Naive thymus-derived CD4-positive, alpha-beta T cell (primary cell): ENCODE results near the gene ANKRD62. TPM values are rescaled to one million over a fixed set of nuclear protein-coding genes. Genes with fewer than 3 reads are reported as not detected.
A peak's percentile ranks its signal among the peaks of the same experiment; 100 is the strongest.
"Not testable (repeated sequence)": the region's sequence is repeated elsewhere in the genome, so short reads cannot be mapped to it uniquely, and the experiment has no call there.

Experiments used
- ATAC-seq: fragments of 150-1000 bp; cut with Tn5 transposase; 2 replicates; pipeline ENCODE4 v1.10.0; 2021; ENCODE audit warnings: mild to moderate bottlenecking, moderate library complexity
- CTCF ChIA-PET: fragments of 350-600 bp; sonication (Branson Sonifier 250); formaldehyde crosslinking; loops from one replicate; lab custom pipeline; 2021; ENCODE audit warnings: antibody characterized with exemption; lab: Charles Lee
- POLR2A ChIA-PET: fragments of 350-600 bp; sonication (Branson Sonifier 250); formaldehyde crosslinking; loops from one replicate; lab custom pipeline; 2021; ENCODE audit warnings: antibody characterized with exemption, inconsistent platforms; lab: Charles Lee
- DNase-seq, 9 donors: peaks; one replicate each; pipeline versions ENCODE4 v3.0.0 to v3.0.0-alpha.2; 2020 to 2022; ENCODE audit warnings: mixed read lengths in 1 of 9
- H3K27ac ChIP-seq: one replicate; pipeline ENCODE4 v1.7.0; 2013; ENCODE audit warnings: mild to moderate bottlenecking, low read depth, low read length, moderate library complexity
- H3K27me3 ChIP-seq, 2 donors: one replicate each; pipeline ENCODE4 v1.7.0; 2013; ENCODE audit warnings: low read length in 2 of 2, mild to moderate bottlenecking in 2 of 2, moderate library complexity in 2 of 2; ENCODE audit not compliant: control insufficient read depth in 2 of 2, insufficient read depth in 2 of 2
- H3K36me3 ChIP-seq, 3 experiments: 1 replicate in 2 of 3; 2 replicates in 1 of 3; pipeline ENCODE4 v1.7.0; 2013; ENCODE audit warnings: low read length in 3 of 3, mild to moderate bottlenecking in 3 of 3, moderate library complexity in 1 of 3; ENCODE audit not compliant: insufficient read depth in 3 of 3, control insufficient read depth in 2 of 3
- H3K4me1 ChIP-seq, 2 donors: one replicate each; pipeline ENCODE4 v1.7.0; 2013; ENCODE audit warnings: low read length in 2 of 2, mild to moderate bottlenecking in 2 of 2, moderate library complexity in 1 of 2; ENCODE audit not compliant: control insufficient read depth in 2 of 2, insufficient read depth in 2 of 2
- H3K4me3 ChIP-seq: 2 replicates; pipeline ENCODE4 v1.7.0; 2013; ENCODE audit warnings: mild to moderate bottlenecking, low read length
- H3K9me3 ChIP-seq, 3 experiments: 1 replicate in 2 of 3; 2 replicates in 1 of 3; pipeline ENCODE4 v1.7.0; 2013; ENCODE audit warnings: low read length in 3 of 3; ENCODE audit not compliant: control insufficient read depth in 2 of 3
- H3K27ac Mint-ChIP-seq, 9 donors: one replicate each; pipeline ENCODE4 v1.8.0; 2020 to 2022; ENCODE audit warnings: mixed read lengths in 9 of 9, mild to moderate bottlenecking in 8 of 9, moderate library complexity in 5 of 9, inconsistent platforms in 2 of 9
- H3K27me3 Mint-ChIP-seq, 5 donors: one replicate each; pipeline ENCODE4 v1.8.0; 2021 to 2022; ENCODE audit warnings: mixed read lengths in 5 of 5, mild to moderate bottlenecking in 1 of 5
- H3K36me3 Mint-ChIP-seq, 5 donors: one replicate each; pipeline ENCODE4 v1.8.0; 2020 to 2022; ENCODE audit warnings: mixed read lengths in 5 of 5, mild to moderate bottlenecking in 3 of 5, inconsistent platforms in 1 of 5
- H3K4me1 Mint-ChIP-seq, 7 donors: one replicate each; pipeline ENCODE4 v1.8.0; 2020 to 2022; ENCODE audit warnings: mixed read lengths in 7 of 7, mild to moderate bottlenecking in 3 of 7, inconsistent platforms in 1 of 7
- H3K4me3 Mint-ChIP-seq, 10 donors: one replicate each; pipeline ENCODE4 v1.8.0; 2020 to 2022; ENCODE audit warnings: mild to moderate bottlenecking in 10 of 10, mixed read lengths in 10 of 10, moderate library complexity in 6 of 10, inconsistent platforms in 2 of 10
- H3K9me3 Mint-ChIP-seq, 11 donors: one replicate each; pipeline ENCODE4 v1.8.0; 2020 to 2022; ENCODE audit warnings: mixed read lengths in 11 of 11, mild to moderate bottlenecking in 4 of 11, inconsistent platforms in 1 of 11, moderate library complexity in 1 of 11
- intact Hi-C, 2 donors: fragments of 100-400 bp; cut with micrococcal nuclease; formaldehyde crosslinking; loops; one replicate each; pipeline ENCODE4 v1.15.1; 2023
- polyA plus RNA-seq, 2 donors: library from polyadenylated mRNA; unstranded; fragments of 300-500 nt; fragmentation: Illumina TruSeq; gene quantifications; one replicate each; pipeline ENCODE4 v1.2.3, GENCODE V29; 2021
- total RNA-seq, 6 experiments: library from RNA in 5 of 6; stranded (reverse) in 5 of 6; gene quantifications; 1 replicate in 5 of 6; 2 replicates in 1 of 6; pipeline ENCODE4 v1.2.3 and lab custom pipeline; 2021 to 2026

Gene ANKRD62
- total and polyA plus RNA-seq, 7 experiments from 2014 or later, result not detected

DNA sequence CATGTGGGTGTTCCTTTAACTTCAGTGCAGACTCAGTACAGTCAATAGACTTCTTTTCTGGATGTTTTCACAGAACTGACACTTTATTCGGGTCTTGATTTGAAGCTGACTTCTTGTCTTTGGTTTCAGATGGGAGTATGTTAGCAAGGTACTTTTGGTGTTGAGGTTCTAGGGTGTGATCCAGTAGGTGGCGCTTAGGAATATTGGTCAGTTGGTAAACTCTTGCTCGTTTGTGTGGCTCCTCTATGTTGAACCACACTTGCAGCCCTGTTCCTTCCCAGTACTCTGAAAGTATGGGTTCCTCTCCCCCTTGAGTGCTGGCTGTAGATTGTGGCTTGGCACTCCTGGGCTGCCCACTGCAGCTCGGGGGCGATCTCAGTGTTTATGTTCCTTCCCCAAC lies 48.1 kb downstream of the ANKRD62 start:
- H3K36me3 Mint-ChIP-seq, H3K36me3 ChIP-seq, H3K9me3 ChIP-seq, H3K9me3 Mint-ChIP-seq, H3K27ac Mint-ChIP-seq, CTCF ChIA-PET, H3K27me3 ChIP-seq, H3K4me1 ChIP-seq, H3K4me3 ChIP-seq, H3K4me3 Mint-ChIP-seq, intact Hi-C loops, H3K4me1 Mint-ChIP-seq, POLR2A ChIA-PET, H3K27ac ChIP-seq, ATAC-seq, DNase-seq, H3K27me3 Mint-ChIP-seq: not testable (repeated sequence)

DNA sequence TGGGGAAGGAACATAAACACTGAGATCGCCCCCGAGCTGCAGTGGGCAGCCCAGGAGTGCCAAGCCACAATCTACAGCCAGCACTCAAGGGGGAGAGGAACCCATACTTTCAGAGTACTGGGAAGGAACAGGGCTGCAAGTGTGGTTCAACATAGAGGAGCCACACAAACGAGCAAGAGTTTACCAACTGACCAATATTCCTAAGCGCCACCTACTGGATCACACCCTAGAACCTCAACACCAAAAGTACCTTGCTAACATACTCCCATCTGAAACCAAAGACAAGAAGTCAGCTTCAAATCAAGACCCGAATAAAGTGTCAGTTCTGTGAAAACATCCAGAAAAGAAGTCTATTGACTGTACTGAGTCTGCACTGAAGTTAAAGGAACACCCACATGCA lies 55.8 kb downstream of the ANKRD62 start:
- peaks cover 0 to 22% (median 4%) of the 10 kb centered on the region in 5 donors for H3K27me3 Mint-ChIP-seq
- H3K9me3 ChIP-seq, H3K4me1 ChIP-seq, H3K27me3 ChIP-seq, H3K36me3 ChIP-seq, H3K4me1 Mint-ChIP-seq, H3K36me3 Mint-ChIP-seq, H3K27ac Mint-ChIP-seq, DNase-seq, H3K27ac ChIP-seq, H3K4me3 ChIP-seq, ATAC-seq, CTCF ChIA-PET, POLR2A ChIA-PET, H3K4me3 Mint-ChIP-seq, intact Hi-C loops: not testable (repeated sequence)
- H3K9me3 Mint-ChIP-seq, result peaks cover 0 to 12% (median 0%) of the 10 kb centered on the region in 11 donors

DNA sequence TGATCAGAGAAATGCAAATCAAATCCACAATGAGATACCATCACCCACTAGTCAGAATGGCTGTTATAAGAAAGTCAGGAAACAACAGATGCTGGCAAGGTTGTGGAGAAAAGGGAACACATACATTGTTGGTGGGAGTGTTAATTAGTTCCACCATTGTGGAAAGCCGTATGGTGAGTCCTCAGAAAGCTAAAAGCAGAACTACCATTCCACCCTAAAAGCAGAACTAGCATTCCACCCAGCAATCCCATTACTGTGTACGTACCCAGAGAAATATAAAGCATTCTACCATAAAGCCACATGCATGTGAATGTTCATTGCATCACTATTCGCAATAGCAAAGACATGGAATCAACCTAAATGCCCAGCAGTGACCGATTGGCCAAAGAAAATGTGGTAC lies 60.7 kb downstream of the ANKRD62 start:
- Mint-ChIP-seq H3K36me3 (no peaks in the 10 kb centered on the region), H3K27ac (no peak overlapping the region), H3K9me3 (peaks cover 0 to 12% (median 0%) of the 10 kb centered on the region in 11 donors), H3K4me1 (no peaks in the 10 kb centered on the region), H3K27me3 (peaks cover 0 to 29% (median 4%) of the 10 kb centered on the region in 5 donors), H3K4me3 (no peak overlapping the region)
- Histone ChIP-seq H3K27me3 (no peaks in the 10 kb centered on the region), H3K4me1 (no peaks in the 10 kb centered on the region), H3K27ac (no peak overlapping the region), H3K4me3 (no peak overlapping the region), H3K9me3 (no peaks in the 10 kb centered on the region), H3K36me3 (no peaks in the 10 kb centered on the region)
- ATAC-seq, result peak; percentile 32
- DNase-seq, result no peak
- ChIA-PET POLR2A (no interaction called here), CTCF (no interaction called here)
- intact Hi-C loops, result no loop called here

DNA sequence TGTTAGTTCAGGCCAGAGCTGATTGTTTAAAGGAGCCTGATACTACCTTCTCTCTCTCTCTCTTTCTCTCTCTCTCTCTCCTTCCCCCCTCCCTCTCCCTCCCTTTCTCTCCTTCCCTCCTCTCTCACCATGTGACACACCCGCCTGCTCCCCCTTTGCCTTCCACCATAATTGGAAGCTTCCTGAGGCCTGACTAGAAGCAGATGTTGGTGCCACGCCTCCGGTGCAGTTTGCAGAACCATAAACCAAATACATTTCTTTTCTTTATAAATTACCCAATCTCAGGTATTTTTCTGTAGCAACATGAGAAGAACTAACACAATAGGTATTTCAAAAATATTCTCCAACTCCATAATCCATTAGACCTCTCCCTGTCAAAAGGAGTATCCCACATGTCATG lies 62.4 kb downstream of the ANKRD62 start:
- Mint-ChIP-seq H3K4me3 (no peak overlapping the region), H3K36me3 (no peaks in the 10 kb centered on the region), H3K27me3 (peaks cover 0 to 30% (median 0%) of the 10 kb centered on the region in 5 donors), H3K27ac (no peak overlapping the region), H3K9me3 (peaks cover 0 to 12% (median 0%) of the 10 kb centered on the region in 11 donors), H3K4me1 (no peaks in the 10 kb centered on the region)
- Histone ChIP-seq H3K4me3 (no peak overlapping the region), H3K27ac (no peak overlapping the region), H3K9me3 (no peaks in the 10 kb centered on the region), H3K36me3 (no peaks in the 10 kb centered on the region), H3K4me1 (no peaks in the 10 kb centered on the region), H3K27me3 (no peaks in the 10 kb centered on the region)
- ChIA-PET CTCF (no interaction called here), POLR2A (no interaction called here)
- intact Hi-C loops, result no loop called here
- ATAC-seq (no peak), DNase-seq (no peak)

DNA sequence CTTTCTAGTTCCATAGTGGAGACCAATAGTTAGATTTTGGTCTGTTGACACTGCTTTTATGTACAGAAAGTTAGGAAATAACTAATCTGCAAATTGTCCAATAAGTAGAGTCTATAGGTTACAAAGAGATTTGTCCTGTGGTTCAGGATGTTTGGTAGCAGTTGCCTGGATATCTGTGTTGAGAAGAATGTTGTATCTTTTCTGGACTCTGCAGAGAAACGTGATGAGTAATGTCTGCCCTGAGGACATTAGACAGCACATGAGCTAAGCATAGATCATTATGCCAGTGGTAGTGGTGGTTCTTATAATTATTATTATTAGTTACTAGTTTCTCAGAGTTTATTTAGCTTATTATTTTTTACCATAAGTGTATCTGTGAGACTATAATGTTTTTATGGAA lies 65.8 kb downstream of the ANKRD62 start:
- Mint-ChIP-seq H3K27me3 (peaks cover 0 to 31% (median 6%) of the 10 kb centered on the region in 5 donors), H3K4me1 (no peaks in the 10 kb centered on the region), H3K27ac (no peak overlapping the region), H3K9me3 (no peaks in the 10 kb centered on the region), H3K36me3 (peaks cover 0 to 4% (median 0%) of the 10 kb centered on the region in 5 donors), H3K4me3 (no peak overlapping the region)
- H3K27ac ChIP-seq, result no peak overlapping the region
- H3K9me3 ChIP-seq, result no peaks in the 10 kb centered on the region
- intact Hi-C loops, result no loop called here
- H3K36me3 ChIP-seq, result no peaks in the 10 kb centered on the region
- POLR2A ChIA-PET, result no interaction called here
- CTCF ChIA-PET, result no interaction called here
- no peaks in the 10 kb centered on the region for H3K4me1 ChIP-seq
- no peak overlapping the region for H3K4me3 ChIP-seq
- DNase-seq, result no peak
- no peak for ATAC-seq
- no peaks in the 10 kb centered on the region for H3K27me3 ChIP-seq

DNA sequence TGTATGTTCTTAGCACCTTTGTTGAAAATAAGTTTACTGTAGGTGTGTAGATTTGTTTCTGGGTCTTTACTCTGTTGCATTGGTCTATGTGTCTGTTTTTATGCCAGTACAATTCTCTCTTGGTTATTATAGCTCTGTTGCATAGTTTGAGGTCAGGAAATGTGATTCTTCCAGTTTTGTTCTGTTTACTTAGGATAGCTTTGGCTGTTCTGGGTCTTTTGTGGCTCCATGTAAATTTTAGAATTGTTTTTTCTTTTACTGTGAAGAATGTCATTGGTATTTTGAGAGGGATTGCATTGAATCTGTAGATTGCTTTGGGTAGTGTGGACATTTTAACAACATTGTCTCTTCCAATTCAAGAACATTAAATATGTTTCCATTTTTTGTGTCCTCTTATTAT lies 69.1 kb downstream of the ANKRD62 start:
- no peak overlapping the region for H3K27ac ChIP-seq
- H3K36me3 ChIP-seq, result no peaks in the 10 kb centered on the region
- Mint-ChIP-seq H3K27me3 (peaks cover 0 to 34% (median 12%) of the 10 kb centered on the region in 5 donors), H3K27ac (no peak overlapping the region), H3K4me1 (no peaks in the 10 kb centered on the region), H3K4me3 (no peak overlapping the region), H3K9me3 (peaks cover 0 to 18% (median 6%) of the 10 kb centered on the region in 11 donors), H3K36me3 (peaks cover 0 to 4% (median 0%) of the 10 kb centered on the region in 5 donors)
- no peaks in the 10 kb centered on the region for H3K9me3 ChIP-seq
- H3K27me3 ChIP-seq, result no peaks in the 10 kb centered on the region
- no peak overlapping the region for H3K4me3 ChIP-seq
- ChIA-PET POLR2A (no interaction called here), CTCF (no interaction called here)
- intact Hi-C loops, result no loop called here
- H3K4me1 ChIP-seq, result no peaks in the 10 kb centered on the region
- DNase-seq (no peak), ATAC-seq (no peak)

DNA sequence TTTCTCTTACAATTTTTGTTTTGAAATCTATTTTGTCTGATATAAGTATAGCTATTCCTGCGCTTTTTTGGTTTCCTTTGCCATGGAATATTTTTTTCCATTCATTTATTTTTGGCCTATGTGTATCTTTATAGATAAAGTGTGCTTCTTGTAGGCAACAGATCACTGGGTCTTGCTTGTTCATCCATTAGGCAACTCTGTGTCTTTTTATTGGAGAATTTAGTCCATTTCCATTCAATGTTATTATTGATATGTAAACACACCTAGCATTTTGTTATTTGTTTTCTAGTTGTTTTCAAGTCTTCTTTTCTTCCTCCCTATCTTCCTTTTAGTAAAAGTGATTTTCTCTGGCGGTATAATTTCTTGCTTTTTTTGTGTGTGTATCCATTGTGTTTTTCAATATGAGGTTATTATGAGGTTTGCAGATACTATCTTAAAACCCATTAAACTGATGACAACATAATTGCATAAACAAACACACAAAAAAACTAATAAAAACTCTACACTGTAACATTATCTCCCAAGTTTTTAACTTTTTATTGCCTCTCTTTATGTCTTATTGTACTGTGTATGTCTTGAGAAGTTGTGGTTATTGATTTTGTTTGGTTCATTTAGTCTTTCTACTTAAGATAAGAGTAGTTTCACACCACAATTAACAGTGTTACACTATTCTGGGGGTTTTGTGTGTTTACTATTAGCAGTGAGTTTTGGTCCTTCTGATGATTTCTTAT lies 71.6 kb downstream of the ANKRD62 start:
- CTCF ChIA-PET, result no interaction called here
- H3K9me3 Mint-ChIP-seq, result peaks cover 2 to 33% (median 11%) of the 10 kb centered on the region in 11 donors
- ATAC-seq (no peak), DNase-seq (no peak)
- POLR2A ChIA-PET, result no interaction called here
- H3K4me3 ChIP-seq, result no peak overlapping the region
- no peak overlapping the region for H3K27ac Mint-ChIP-seq
- no peak overlapping the region for H3K27ac ChIP-seq
- H3K36me3 ChIP-seq, result no peaks in the 10 kb centered on the region
- H3K27me3 ChIP-seq, result no peaks in the 10 kb centered on the region
- peaks cover 0 to 4% (median 1%) of the 10 kb centered on the region in 5 donors for H3K36me3 Mint-ChIP-seq
- H3K4me1 ChIP-seq, result no peaks in the 10 kb centered on the region
- H3K4me3 Mint-ChIP-seq, result no peak overlapping the region
- H3K27me3 Mint-ChIP-seq, result peaks cover 3 to 37% (median 14%) of the 10 kb centered on the region in 5 donors
- no peaks in the 10 kb centered on the region for H3K9me3 ChIP-seq
- no peaks in the 10 kb centered on the region for H3K4me1 Mint-ChIP-seq
- intact Hi-C loops, result no loop called here
